ENCODE data around the gene CFAP251. TPM values are rescaled to one million over a fixed set of nuclear protein-coding genes. Genes with fewer than 3 reads are reported as not detected.

The CFAP251 gene
- total RNA-seq, 1 experiment from 2014 or later: 2.6 TPM

- no TSS peak for BruUV-seq (replicated peaks)
- no peaks in the 10 kb centered on the region for H3K79me2 ChIP-seq (ENCODE audit: insufficient read depth, low read length)
- H3K9me3 ChIP-seq (ENCODE audit: control insufficient read depth in 1 of 2, insufficient read depth in 1 of 2, low read depth in 1 of 2, low read length in 2 of 2): no peaks in the 10 kb centered on the region
- no peaks in the 10 kb centered on the region for H4K20me1 ChIP-seq (ENCODE audit: insufficient read depth)
- TF ChIP-seq CEBPB (IDR thresholded peaks at IDR 0.05; ENCODE audit: low read depth) (no peak), REST (IDR thresholded peaks at IDR 0.05; ENCODE audit: low read depth) (no peak), ZBTB33 (IDR thresholded peaks at IDR 0.05; ENCODE audit: extremely low read depth, insufficient replicate concordance, low read length) (no peak), CBX3 (IDR thresholded peaks at IDR 0.05; ENCODE audit: low read depth) (no peak), ATF3 (IDR thresholded peaks at IDR 0.05) (no peak), EZH2phosphoT487 (IDR thresholded peaks at IDR 0.05; ENCODE audit: borderline replicate concordance) (no peak), EZH2 (IDR thresholded peaks at IDR 0.05) (no peak), ZFX (IDR thresholded peaks at IDR 0.05) (no peak), CTCF (IDR thresholded peaks at IDR 0.05 in 2 of 3, conservative IDR thresholded peaks at IDR 0.05 in 1 of 3; ENCODE audit: borderline replicate concordance in 1 of 3, insufficient read depth in 1 of 3, low read depth in 2 of 3, low read length in 2 of 3) (no peak), POLR2AphosphoS5 (IDR thresholded peaks at IDR 0.05; ENCODE audit: low read depth, low read length) (no peak), SIN3A (IDR thresholded peaks at IDR 0.05; ENCODE audit: low read depth) (no peak), RAD21 (IDR thresholded peaks at IDR 0.05; ENCODE audit: low read depth) (no peak), YY1 (IDR thresholded peaks at IDR 0.05; ENCODE audit: extremely low read depth, insufficient replicate concordance, low read depth, low read length) (no peak), FOSL1 (IDR thresholded peaks at IDR 0.05; ENCODE audit: low read depth) (no peak), JUND (IDR thresholded peaks at IDR 0.05) (no peak), EGR1 (IDR thresholded peaks at IDR 0.05; ENCODE audit: low read depth) (no peak), SRF (IDR thresholded peaks at IDR 0.05; ENCODE audit: low read depth) (no peak), TCF7L2 (IDR thresholded peaks at IDR 0.05; ENCODE audit: borderline replicate concordance, extremely low read depth, insufficient read depth, insufficient read length) (no peak), POLR2A (IDR thresholded peaks at IDR 0.05; ENCODE audit: borderline replicate concordance, extremely low read depth, insufficient read depth, insufficient read length) (no peak)
- no peaks in the 10 kb centered on the region for H3K36me3 ChIP-seq (ENCODE audit: control insufficient read depth in 1 of 2, insufficient read depth in 2 of 2, low read length in 2 of 2)
- no peak overlapping the region for H3K9ac ChIP-seq (ENCODE audit: low read length)
- H2AFZ ChIP-seq (ENCODE audit: low read depth, low read length, poor library complexity, severe bottlenecking): no peak overlapping the region
- no peaks in the 10 kb centered on the region for H3K9me2 ChIP-seq (ENCODE audit: insufficient read depth)
- H3K27ac ChIP-seq (ENCODE audit: low read depth, low read length): no peak overlapping the region
- H3K4me3 ChIP-seq (replicated peaks in 1 of 2; ENCODE audit: low read depth in 1 of 2, low read length in 2 of 2): no peak overlapping the region
- ATAC-seq: no peak
- POLR2A ChIA-PET: no interaction called here
- H3K4me1 ChIP-seq (ENCODE audit: control insufficient read depth in 1 of 2, insufficient read depth in 2 of 2, low read length in 2 of 2): 0 out of 4 replicates have a peak, but pooled peaks cover 0 to 5% of the 10 kb centered on the region in 2 experiments
- RAD21 ChIA-PET (ENCODE audit: low non-redundant PET in 1 of 2, low total read pairs in 2 of 2, uncharacterized antibody in 2 of 2, unreplicated experiment in 2 of 2): no interaction called here
- no peak overlapping the region for H3K4me2 ChIP-seq (ENCODE audit: low read length)
- no peaks in the 10 kb centered on the region for H3K27me3 ChIP-seq (ENCODE audit: insufficient read depth, low read length)
- DNase-seq (ENCODE audit: low read depth, low spot score): no peak
- intact Hi-C loops (cut with micrococcal nuclease): no loop called here
- CTCF ChIA-PET: no interaction called here
These were observed 34.8 kb downstream of the CFAP251 start for GRCh38 chr12:121953117-121953692.

Data from HCT116 (cell line).